ENCODE data around the gene FLII. TPM values are rescaled to one million over a fixed set of nuclear protein-coding genes. Genes with fewer than 3 reads are reported as not detected.

FLII gene
- total and polyA plus RNA-seq, 2 donors (not counting 1 experiment from before 2014, with no cell fraction given): 199 to 395 TPM

- no peak for DNase-seq (ENCODE audit: low read depth in 2 of 2)
- H3K27me3 ChIP-seq (ENCODE audit: control insufficient read depth, insufficient read depth, low read length): no peaks in the 10 kb centered on the region
- no peak overlapping the region for H3K4me2 ChIP-seq (ENCODE audit: extremely low read depth, insufficient read depth, low read length)
- H3K9me3 ChIP-seq (ENCODE audit: control insufficient read depth, insufficient read depth, low read depth, low read length): no peaks in the 10 kb centered on the region
- H3K79me2 ChIP-seq (ENCODE audit: control insufficient read depth, insufficient read depth, low read length): peaks cover 9% of the 10 kb centered on the region
- H2AFZ ChIP-seq (ENCODE audit: low read length): no peak overlapping the region
- H3K4me3 ChIP-seq (replicated peaks in 1 of 4; ENCODE audit: control extremely low read depth in 1 of 4, insufficient read depth in 1 of 4, low read depth in 3 of 4, low read length in 4 of 4): no peak overlapping the region
- no peaks in the 10 kb centered on the region for H3K4me1 ChIP-seq (ENCODE audit: control insufficient read depth, extremely low read depth, insufficient read depth, low read length)
- H3K9ac ChIP-seq (ENCODE audit: insufficient read depth, low read length): no peak overlapping the region
- peaks cover 21% of the 10 kb centered on the region for H3K36me3 ChIP-seq (ENCODE audit: control insufficient read depth, insufficient read depth, low read length)
- TF ChIP-seq, protein P1, sequence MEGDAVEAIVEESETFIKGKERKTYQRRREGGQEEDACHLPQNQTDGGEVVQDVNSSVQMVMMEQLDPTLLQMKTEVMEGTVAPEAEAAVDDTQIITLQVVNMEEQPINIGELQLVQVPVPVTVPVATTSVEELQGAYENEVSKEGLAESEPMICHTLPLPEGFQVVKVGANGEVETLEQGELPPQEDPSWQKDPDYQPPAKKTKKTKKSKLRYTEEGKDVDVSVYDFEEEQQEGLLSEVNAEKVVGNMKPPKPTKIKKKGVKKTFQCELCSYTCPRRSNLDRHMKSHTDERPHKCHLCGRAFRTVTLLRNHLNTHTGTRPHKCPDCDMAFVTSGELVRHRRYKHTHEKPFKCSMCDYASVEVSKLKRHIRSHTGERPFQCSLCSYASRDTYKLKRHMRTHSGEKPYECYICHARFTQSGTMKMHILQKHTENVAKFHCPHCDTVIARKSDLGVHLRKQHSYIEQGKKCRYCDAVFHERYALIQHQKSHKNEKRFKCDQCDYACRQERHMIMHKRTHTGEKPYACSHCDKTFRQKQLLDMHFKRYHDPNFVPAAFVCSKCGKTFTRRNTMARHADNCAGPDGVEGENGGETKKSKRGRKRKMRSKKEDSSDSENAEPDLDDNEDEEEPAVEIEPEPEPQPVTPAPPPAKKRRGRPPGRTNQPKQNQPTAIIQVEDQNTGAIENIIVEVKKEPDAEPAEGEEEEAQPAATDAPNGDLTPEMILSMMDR (conservative IDR thresholded peaks at IDR 0.05 in 1 of 2, IDR thresholded peaks at IDR 0.05 in 1 of 2; ENCODE audit: low read depth in 1 of 2, low read length in 2 of 2): no peak
- no peak for TF ChIP-seq EZH2 (IDR thresholded peaks at IDR 0.05; ENCODE audit: low read length, missing control alignments)
- no peak overlapping the region for H3K27ac ChIP-seq (ENCODE audit: insufficient read depth, low read length)
- H4K20me1 ChIP-seq (ENCODE audit: control insufficient read depth, extremely low read depth, insufficient read depth, low read length): no peaks in the 10 kb centered on the region
These were observed 50.4 kb downstream of the FLII start for GRCh38 chr17:18208092-18208491.

DNA sequence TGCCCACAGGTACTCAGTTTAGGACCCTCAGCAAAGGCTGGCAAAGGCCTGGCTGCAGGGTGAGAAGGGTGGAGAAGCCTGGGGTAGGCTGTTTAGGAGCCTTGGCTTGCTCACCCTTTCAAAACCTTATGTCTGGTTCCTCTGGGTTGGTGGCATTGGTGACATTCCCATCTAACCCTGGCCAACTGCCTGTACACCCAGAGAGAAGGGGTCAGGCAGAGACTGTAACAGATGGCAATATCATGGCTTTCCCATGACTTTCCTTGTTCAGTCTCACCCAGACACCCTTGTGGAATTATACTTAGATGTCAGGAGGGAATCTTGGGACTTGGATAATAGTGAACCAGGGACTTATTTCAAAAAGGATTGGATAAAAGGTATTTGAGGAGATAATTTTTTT lies 51.6 kb downstream of the FLII start:
- Histone ChIP-seq H3K9me3 (ENCODE audit: control insufficient read depth, insufficient read depth, low read depth, low read length) (no peaks in the 10 kb centered on the region), H3K79me2 (ENCODE audit: control insufficient read depth, insufficient read depth, low read length) (peaks cover 13% of the 10 kb centered on the region), H3K9ac (ENCODE audit: insufficient read depth, low read length) (no peak overlapping the region), H3K4me1 (ENCODE audit: control insufficient read depth, extremely low read depth, insufficient read depth, low read length) (no peaks in the 10 kb centered on the region), H3K27ac (ENCODE audit: insufficient read depth, low read length) (no peak overlapping the region), H3K4me2 (ENCODE audit: extremely low read depth, insufficient read depth, low read length) (no peak overlapping the region), H3K4me3 (replicated peaks in 1 of 4; ENCODE audit: control extremely low read depth in 1 of 4, insufficient read depth in 1 of 4, low read depth in 3 of 4, low read length in 4 of 4) (no peak overlapping the region), H3K36me3 (ENCODE audit: control insufficient read depth, insufficient read depth, low read length) (peaks cover 22% of the 10 kb centered on the region), H3K27me3 (ENCODE audit: control insufficient read depth, insufficient read depth, low read length) (no peaks in the 10 kb centered on the region), H2AFZ (ENCODE audit: low read length) (no peak overlapping the region), H4K20me1 (ENCODE audit: control insufficient read depth, extremely low read depth, insufficient read depth, low read length) (no peaks in the 10 kb centered on the region)
- no peak for DNase-seq (ENCODE audit: low read depth in 2 of 2)
- TF ChIP-seq, protein P1 (conservative IDR thresholded peaks at IDR 0.05 in 1 of 2, IDR thresholded peaks at IDR 0.05 in 1 of 2; ENCODE audit: low read depth in 1 of 2, low read length in 2 of 2): no peak
- TF ChIP-seq EZH2 (IDR thresholded peaks at IDR 0.05; ENCODE audit: low read length, missing control alignments): no peak

DNA sequence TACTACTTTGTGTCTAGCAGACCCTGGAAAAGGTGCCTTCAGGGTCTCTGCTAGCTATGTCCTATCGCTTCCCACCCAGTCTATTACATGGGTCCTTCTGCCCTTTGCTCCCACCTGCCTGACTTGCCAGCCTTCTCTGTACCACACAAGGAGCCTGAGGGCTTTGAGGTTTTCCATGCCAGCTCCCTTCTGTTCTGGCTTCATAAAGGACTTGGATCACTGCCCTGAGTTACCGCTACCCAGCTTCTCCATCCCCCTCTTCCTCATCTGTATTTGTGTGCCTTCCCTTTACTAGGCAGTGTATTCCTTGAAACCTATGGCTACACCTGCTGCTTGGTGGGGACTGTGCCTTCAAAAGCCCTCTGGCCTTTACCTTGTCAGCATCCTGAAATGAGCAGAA lies 52.7 kb downstream of the FLII start:
- no peak overlapping the region for H3K4me3 ChIP-seq (replicated peaks in 1 of 4; ENCODE audit: control extremely low read depth in 1 of 4, insufficient read depth in 1 of 4, low read depth in 3 of 4, low read length in 4 of 4)
- no peak for TF ChIP-seq EZH2 (IDR thresholded peaks at IDR 0.05; ENCODE audit: low read length, missing control alignments)
- TF ChIP-seq, protein P1 (conservative IDR thresholded peaks at IDR 0.05 in 1 of 2, IDR thresholded peaks at IDR 0.05 in 1 of 2; ENCODE audit: low read depth in 1 of 2, low read length in 2 of 2): no peak
- no peak for DNase-seq (ENCODE audit: low read depth in 2 of 2)
- no peaks in the 10 kb centered on the region for H3K9me3 ChIP-seq (ENCODE audit: control insufficient read depth, insufficient read depth, low read depth, low read length)
- H3K4me2 ChIP-seq (ENCODE audit: extremely low read depth, insufficient read depth, low read length): no peak overlapping the region
- no peaks in the 10 kb centered on the region for H3K27me3 ChIP-seq (ENCODE audit: control insufficient read depth, insufficient read depth, low read length)
- H3K4me1 ChIP-seq (ENCODE audit: control insufficient read depth, extremely low read depth, insufficient read depth, low read length): no peaks in the 10 kb centered on the region
- no peak overlapping the region for H2AFZ ChIP-seq (ENCODE audit: low read length)
- peaks cover 20% of the 10 kb centered on the region for H3K79me2 ChIP-seq (ENCODE audit: control insufficient read depth, insufficient read depth, low read length)
- peaks cover 22% of the 10 kb centered on the region for H3K36me3 ChIP-seq (ENCODE audit: control insufficient read depth, insufficient read depth, low read length)
- no peak overlapping the region for H3K9ac ChIP-seq (ENCODE audit: insufficient read depth, low read length)
- H4K20me1 ChIP-seq (ENCODE audit: control insufficient read depth, extremely low read depth, insufficient read depth, low read length): no peaks in the 10 kb centered on the region
- no peak overlapping the region for H3K27ac ChIP-seq (ENCODE audit: insufficient read depth, low read length)

Measured in fibroblast of lung (primary cell).